GM18909 (cell line): ENCODE measurements around the gene GSKIP.

Experiments used
- ATAC-seq: cut with Tn5 transposase; IDR thresholded peaks from one replicate; pipeline ENCODE4 v1.9.1; 2021; ENCODE audit warnings: mild to moderate bottlenecking; ENCODE audit not compliant: unreplicated experiment, poor library complexity

The GSKIP gene

DNA sequence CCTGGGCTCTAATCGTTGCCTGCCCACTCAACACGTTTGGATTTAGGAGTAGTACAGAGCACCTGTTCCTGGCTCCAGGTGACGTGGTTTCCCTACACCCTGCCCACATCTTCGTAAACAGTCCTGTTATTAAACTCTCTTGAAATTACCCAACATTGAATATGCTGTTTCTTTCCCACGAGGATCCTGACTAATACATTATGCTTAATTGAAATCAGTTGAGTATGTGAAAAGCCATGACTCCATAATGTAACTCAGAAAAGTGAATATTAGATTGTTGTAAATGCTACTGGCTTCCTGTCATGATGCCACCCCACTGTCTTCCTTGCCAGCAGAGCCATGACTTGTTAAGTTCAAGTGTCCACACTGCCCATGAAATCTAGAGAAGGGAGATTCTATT is 50.2 kb downstream of the GSKIP start:
- no peak for ATAC-seq

DNA sequence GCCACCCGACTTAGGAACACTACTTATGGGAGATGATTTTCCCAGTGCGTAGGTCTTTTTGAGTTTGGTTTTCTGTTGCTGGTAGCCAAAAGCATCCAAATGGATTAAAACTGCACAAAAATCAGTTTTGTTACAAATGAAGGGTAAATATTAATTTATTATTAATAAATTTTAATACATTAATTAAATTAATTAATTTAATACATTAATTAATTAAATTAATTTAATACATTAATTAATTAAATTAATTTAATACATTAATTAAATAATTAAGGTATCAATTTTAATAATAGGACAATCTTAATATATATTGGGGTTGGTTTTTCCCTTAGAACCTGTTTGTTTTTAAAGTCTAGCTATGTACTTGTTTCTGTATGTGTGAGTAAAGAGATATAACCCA is 52.2 kb downstream of the GSKIP start:
- ATAC-seq, result no peak

DNA sequence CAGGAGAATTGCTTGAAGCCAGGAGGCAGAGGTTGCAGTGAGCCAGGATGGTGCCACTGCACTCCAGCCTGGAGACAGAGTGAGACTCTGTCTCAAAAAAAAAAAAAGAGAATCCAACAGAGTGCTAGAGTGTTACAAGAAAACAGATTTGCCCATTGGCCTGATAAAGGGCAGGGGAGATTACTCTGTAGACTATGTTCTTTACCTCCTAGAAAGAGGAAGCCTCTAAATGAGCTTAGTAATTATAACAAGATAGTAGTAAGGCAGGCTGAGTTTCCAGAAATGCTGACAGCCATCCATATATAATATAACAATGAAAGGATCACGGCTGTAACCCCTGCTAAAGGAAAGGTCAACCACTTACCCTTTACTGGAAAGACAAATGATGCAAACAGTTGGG is 53.0 kb downstream of the GSKIP start:
- ATAC-seq, result no peak

DNA sequence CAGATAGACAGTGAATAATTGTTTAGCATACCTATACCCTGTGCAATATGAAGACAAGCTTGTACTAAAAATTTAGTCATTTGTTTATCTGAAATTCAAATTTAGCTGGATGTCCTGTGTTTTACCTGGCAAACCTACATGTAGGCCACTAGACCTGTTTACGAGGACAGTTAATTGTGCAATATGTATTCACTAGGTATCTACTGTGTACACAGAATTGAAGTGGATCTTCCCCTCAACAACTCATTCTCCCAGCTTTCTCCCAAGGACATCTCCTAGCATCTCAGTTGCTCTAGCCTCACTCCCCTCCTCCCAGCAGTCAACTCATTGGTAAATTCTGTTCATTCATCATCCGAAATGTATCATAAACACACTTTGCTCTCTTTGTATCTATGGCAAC is 53.9 kb downstream of the GSKIP start:
- no peak for ATAC-seq

DNA sequence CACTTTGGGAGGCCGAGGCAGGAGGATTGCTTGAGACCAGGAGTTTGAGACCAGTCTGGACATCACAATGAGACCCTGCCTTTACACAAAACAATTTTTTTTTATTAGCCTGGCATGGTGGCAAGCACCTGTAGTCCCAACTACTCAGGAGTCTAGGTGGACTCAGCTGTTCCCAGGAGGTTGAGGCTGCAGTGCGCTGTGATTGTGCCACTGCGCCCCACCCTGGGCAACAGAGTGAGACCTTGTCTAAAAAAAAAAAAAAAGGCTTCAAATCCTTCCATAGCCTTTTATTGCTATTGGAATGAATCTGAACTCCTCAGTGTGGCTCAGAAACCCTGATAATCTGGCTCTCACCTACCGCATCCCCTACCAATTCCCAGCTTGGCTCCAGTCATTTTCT is 54.7 kb downstream of the GSKIP start:
- no peak for ATAC-seq

DNA sequence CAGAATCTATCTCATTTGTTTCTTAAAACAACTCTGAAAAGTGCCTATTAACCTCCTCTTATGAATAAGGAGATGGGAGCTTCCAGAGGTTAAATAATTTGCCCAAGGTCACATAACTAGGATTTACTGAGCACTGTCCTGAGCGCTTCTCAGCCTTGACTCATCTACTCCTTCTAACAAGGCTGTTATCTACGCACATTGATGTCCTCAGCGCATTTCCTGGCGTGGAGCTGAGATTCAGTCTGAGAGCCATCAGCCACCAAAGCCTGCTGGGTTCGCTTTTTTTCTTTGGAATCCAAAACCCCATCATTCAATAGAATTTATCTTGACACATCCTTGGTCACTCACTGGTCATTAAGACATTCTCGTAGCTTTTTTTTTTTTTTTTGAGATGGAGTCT is 57.9 kb downstream of the GSKIP start:
- no peak for ATAC-seq

DNA sequence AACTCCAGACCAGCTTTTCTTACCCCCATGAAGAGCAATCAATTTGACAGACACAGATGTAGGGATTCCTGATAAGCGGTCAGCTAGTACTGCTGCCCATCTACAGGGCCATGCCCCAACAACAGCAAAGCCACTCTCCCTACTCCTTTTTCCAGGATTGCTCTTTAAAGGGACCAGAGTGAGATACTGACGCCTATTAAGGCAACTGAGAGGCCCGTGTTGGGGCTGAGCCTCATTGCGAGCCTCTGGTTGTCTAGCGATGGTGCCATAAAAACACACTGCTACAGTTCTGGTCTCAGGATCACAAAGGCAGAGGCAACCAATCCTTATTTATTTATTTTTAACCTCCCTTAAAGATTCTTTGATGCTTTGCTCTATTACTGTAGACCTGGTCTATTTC is 59.7 kb downstream of the GSKIP start:
- ATAC-seq, result no peak

DNA sequence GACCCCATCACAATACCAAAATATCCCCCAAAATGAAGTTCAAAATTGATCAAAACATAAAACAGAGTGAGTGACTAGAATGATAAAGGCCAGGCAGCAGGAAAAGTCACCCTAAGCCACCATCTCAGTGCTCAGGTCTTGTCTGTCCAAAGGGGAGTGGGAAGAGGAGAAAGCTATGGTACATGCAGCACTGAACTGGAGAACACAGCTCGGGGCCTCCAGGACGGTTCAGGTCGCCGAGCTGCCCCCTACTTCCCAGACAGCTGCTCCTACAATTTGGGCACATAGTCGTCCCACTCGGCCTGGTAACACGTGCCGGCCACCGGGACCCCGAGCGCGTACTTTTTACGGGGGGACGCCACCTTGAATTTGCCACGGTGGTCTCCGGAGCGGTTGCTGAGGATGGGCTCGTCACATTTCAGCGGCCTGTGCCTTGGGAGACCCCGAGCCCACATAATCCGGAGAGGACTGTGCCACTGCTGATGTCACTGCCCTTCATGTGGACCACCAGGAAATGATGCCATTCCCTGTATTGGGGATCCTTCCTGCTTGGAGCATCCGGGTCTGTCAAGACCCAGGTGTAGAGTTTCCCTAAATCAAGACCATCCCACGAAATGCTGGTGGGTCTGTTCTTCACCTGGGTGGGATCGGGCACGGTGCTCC is 60.3 kb downstream of the GSKIP start:
- ATAC-seq, result no peak

DNA sequence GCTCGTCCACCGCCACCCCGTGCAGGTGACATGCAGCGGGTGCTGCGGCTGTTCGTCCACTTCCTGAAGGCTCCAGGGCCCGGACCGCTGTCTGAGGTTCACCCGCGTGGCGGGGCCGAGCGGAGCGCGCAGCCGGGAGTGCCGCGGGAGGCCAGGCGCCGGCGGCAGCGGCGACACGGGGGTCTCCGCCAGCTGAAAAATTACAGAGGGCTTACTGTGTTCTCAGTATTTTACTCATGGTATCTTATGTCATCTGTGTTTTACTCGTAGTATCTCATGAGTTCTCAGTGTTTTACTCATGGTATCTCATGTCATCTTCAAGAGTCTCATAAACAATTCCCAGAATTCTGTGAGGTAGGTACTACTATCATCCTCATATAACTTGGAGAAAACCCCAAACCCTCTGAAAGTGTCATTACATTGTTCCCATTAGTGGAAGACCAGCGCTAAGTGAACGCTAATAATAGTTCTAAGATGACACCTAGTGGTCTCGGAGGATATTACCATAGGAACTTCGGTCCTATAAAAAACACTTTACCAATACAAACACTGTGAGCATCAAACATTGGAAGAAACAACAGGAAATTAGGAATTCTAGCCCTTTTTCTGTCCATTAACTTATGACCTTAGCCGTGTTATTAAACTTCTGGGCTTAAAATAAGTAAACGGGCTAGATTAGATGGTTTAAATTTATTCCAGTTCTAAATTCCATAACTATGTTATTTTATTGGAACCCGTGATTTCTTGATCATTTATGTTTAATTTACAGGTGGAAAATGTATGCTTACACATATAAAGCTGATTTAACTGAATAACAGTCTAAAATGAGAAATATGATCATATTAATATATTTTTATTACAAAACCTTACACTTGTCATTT is 61.0 kb downstream of the GSKIP start:
- peak; percentile 84 for ATAC-seq

DNA sequence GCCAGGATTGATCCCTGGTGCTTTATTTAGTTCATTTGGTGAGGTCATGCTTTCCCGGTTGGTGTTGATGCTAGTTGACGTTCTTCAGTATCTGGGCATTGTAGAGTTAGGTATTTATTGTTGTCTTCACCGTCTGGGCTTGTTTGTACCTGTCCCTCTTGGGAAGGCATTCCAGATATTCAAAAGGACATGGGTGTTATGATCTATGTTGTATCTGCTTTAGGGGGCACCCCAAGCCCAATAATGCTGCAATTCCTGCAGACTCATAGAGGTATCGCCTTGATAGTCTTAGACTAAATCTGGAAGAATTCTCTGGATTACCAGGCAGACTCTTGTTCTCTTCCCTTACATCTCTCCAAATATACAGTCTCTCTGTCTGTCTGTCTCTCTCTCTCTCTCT is 70.7 kb downstream of the GSKIP start:
- no peak for ATAC-seq
